SK-N-SH (cell line): ENCODE measurements around the gene CRACR2A. TPM values are rescaled to one million over a fixed set of nuclear protein-coding genes. Genes with fewer than 3 reads are reported as not detected.

ENCODE experiments used
- CTCF ChIA-PET: fragments of 300-600, 350-600 bp; formaldehyde crosslinking; extraction: SDS; loops from one replicate; lab custom pipeline; 2021; lab: Yijun Ruan, JAX
- POLR2A ChIA-PET: fragments of 350-600 bp; sonication (Branson Sonifier 250); formaldehyde crosslinking; extraction: SDS; loops from one replicate; lab custom pipeline; 2020; ENCODE audit warnings: antibody characterized with exemption, inconsistent platforms; lab: Yijun Ruan, JAX
- DNase-seq: peaks from one replicate; pipeline ENCODE4 v3.0.0; 2012
- H2AFZ ChIP-seq: fragments of 200-600 bp; sonication (generic); 2 replicates; pipeline ENCODE4 v1.8.1; 2016; ENCODE audit warnings: antibody characterized with exemption, mild to moderate bottlenecking, low read depth
- H3F3A ChIP-seq: fragments of 200-600 bp; sonication (generic); replicated peaks from 2 replicates; pipeline ENCODE3; 2016; ENCODE audit warnings: antibody characterized with exemption, mild to moderate bottlenecking; ENCODE audit not compliant: insufficient read depth
- H3K27ac ChIP-seq, 2 experiments: fragments of 200-500 bp in 1 of 2; fragments of 200-600 bp in 1 of 2; sonication (Bioruptor generic) in 1 of 2; sonication (generic), shearing (Covaris generic) in 1 of 2; 2 replicates each; pipeline versions ENCODE4 v1.5.1 to v1.6.1; 2014 to 2016; ENCODE audit warnings: low read depth in 2 of 2, inconsistent platforms in 1 of 2, low read length in 1 of 2, mild to moderate bottlenecking in 1 of 2, mixed read lengths in 1 of 2
- H3K27me3 ChIP-seq: fragments of 200-600 bp; sonication (generic), shearing (Covaris generic); 2 replicates; pipeline ENCODE4 v1.6.1; 2016; ENCODE audit warnings: mixed run types; ENCODE audit not compliant: insufficient read depth
- H3K36me3 ChIP-seq, 2 experiments: fragments of 200-500 bp in 1 of 2; fragments of 200-600 bp in 1 of 2; sonication (Bioruptor generic) in 1 of 2; sonication (generic) in 1 of 2; replicated peaks in 1 of 2; 2 replicates each; pipeline versions ENCODE3 to v1.5.1; 2014 to 2016; ENCODE audit warnings: low read length in 1 of 2, mild to moderate bottlenecking in 1 of 2; ENCODE audit not compliant: insufficient read depth in 2 of 2, control insufficient read depth in 1 of 2
- H3K4me1 ChIP-seq, 2 experiments: fragments of 200-500 bp in 1 of 2; fragments of 200-600 bp in 1 of 2; sonication (Bioruptor generic) in 1 of 2; sonication (generic), shearing (Covaris generic) in 1 of 2; 2 replicates each; pipeline versions ENCODE4 v1.5.1 to v1.6.1; 2014 to 2016; ENCODE audit warnings: low read depth in 1 of 2, low read length in 1 of 2, mixed run types in 1 of 2; ENCODE audit not compliant: insufficient read depth in 2 of 2, control insufficient read depth in 1 of 2
- H3K4me2 ChIP-seq: fragments of 200-600 bp; sonication (generic), shearing (Covaris generic); 2 replicates; pipeline ENCODE4 v1.6.1; 2017; ENCODE audit warnings: mixed run types
- H3K4me3 ChIP-seq, 2 experiments: fragments of 200-500 bp in 1 of 2; fragments of 200-600 bp in 1 of 2; sonication (Bioruptor generic) in 1 of 2; sonication (generic), shearing (Covaris generic) in 1 of 2; 2 replicates each; pipeline versions ENCODE4 v1.5.1 to v1.8.1; 2014 to 2016; ENCODE audit warnings: low read depth in 2 of 2, inconsistent platforms in 1 of 2, low read length in 1 of 2, mild to moderate bottlenecking in 1 of 2, mixed read lengths in 1 of 2, moderate library complexity in 1 of 2
- H3K79me2 ChIP-seq: fragments of 200-600 bp; sonication (generic); 2 replicates; pipeline ENCODE4 v1.8.1; 2017; ENCODE audit warnings: mild to moderate bottlenecking; ENCODE audit not compliant: insufficient read depth
- H3K9ac ChIP-seq: fragments of 200-600 bp; sonication (generic); 2 replicates; pipeline ENCODE4 v1.6.1; 2017; ENCODE audit warnings: mixed run types
- H3K9me2 ChIP-seq: fragments of 200-600 bp; sonication (generic); 2 replicates; pipeline ENCODE4 v1.6.1; 2017; ENCODE audit warnings: mixed run types
- H3K9me3 ChIP-seq: fragments of 200-600 bp; sonication (generic); 2 replicates; pipeline ENCODE4 v1.6.1; 2017; ENCODE audit warnings: mixed run types, mild to moderate bottlenecking, moderate library complexity
- H4K20me1 ChIP-seq: fragments of 200-600 bp; sonication (generic); 2 replicates; pipeline ENCODE4 v1.6.1; 2017; ENCODE audit warnings: mild to moderate bottlenecking, mixed run types; ENCODE audit not compliant: insufficient read depth
- ELF1 ChIP-seq: IDR thresholded peaks from 2 replicates; pipeline ENCODE4 v1.4.0; 2012
- FOXM1 ChIP-seq: IDR thresholded peaks from 2 replicates; pipeline ENCODE4 v1.4.0; 2012; ENCODE audit warnings: low read depth, mild to moderate bottlenecking
- GABPA ChIP-seq: IDR thresholded peaks from 2 replicates; pipeline ENCODE4 v1.4.0; 2012; ENCODE audit warnings: low read depth, mild to moderate bottlenecking
- GATA2 ChIP-seq: sonication (generic); formaldehyde crosslinking; IDR thresholded peaks from 2 replicates; pipeline ENCODE4 v1.5.0; 2020; ENCODE audit warnings: mild to moderate bottlenecking, missing genetic modification reagents
- IRF3 ChIP-seq: fragments of 150-350 bp; IDR thresholded peaks from 2 replicates; pipeline ENCODE4 v1.6.1; 2016; ENCODE audit warnings: mild to moderate bottlenecking, low read depth, low read length
- NFIC ChIP-seq: IDR thresholded peaks from 2 replicates; pipeline ENCODE4 v1.4.0; 2012; ENCODE audit warnings: borderline replicate concordance
- TAF1 ChIP-seq: IDR thresholded peaks from 2 replicates; pipeline ENCODE4 v1.6.1; 2012; ENCODE audit warnings: low read depth, mild to moderate bottlenecking, low read length, moderate library complexity, borderline replicate concordance
- TCF12 ChIP-seq: IDR thresholded peaks from 2 replicates; pipeline ENCODE4 v1.4.0; 2012
- WGBS: methylation state at CpG from one replicate; pipeline ENCODE4 v1.1.6; 2017; ENCODE audit warnings: low lambda C conversion rate; 5-methylcytosine and 5-hydroxymethylcytosine counted together
- polyA plus RNA-seq, 3 experiments: library from polyadenylated mRNA; depleted of rRNA; stranded (reverse); fragments of >200 nt; gene quantifications; 2 replicates each; pipeline ENCODE4 v1.2.3, GENCODE V29; 2012
- TF ChIP-seq, protein P1 (sequence below): IDR thresholded peaks from 2 replicates; pipeline ENCODE4; 2012

Gene CRACR2A
- polyA plus RNA-seq, 1 of the 3 experiments (the other 2 are of a cell fraction), result 0.12 TPM

- H4K20me1 ChIP-seq, result no peaks in the 10 kb centered on the region
- ChIA-PET CTCF (no interaction called here), POLR2A (no interaction called here)
- H3K27me3 ChIP-seq, result no peaks in the 10 kb centered on the region
- no peaks in the 10 kb centered on the region for H3F3A ChIP-seq
- H3K9ac ChIP-seq, result no peak overlapping the region
- H3K9me2 ChIP-seq, result no peaks in the 10 kb centered on the region
- H3K79me2 ChIP-seq, result no peaks in the 10 kb centered on the region
- H3K4me1 ChIP-seq, result peaks cover 0 to 7% of the 10 kb centered on the region in 2 experiments; a peak in 1 of 4 replicates
- H2AFZ ChIP-seq, result no peak overlapping the region
- no peak overlapping the region for H3K27ac ChIP-seq
- H3K4me2 ChIP-seq, result no peak overlapping the region
- TF ChIP-seq TCF12 (no peak), NFIC (no peak), GABPA (no peak), TAF1 (no peak), FOXM1 (no peak), ELF1 (no peak), IRF3 (no peak)
- TF ChIP-seq, protein P1, sequence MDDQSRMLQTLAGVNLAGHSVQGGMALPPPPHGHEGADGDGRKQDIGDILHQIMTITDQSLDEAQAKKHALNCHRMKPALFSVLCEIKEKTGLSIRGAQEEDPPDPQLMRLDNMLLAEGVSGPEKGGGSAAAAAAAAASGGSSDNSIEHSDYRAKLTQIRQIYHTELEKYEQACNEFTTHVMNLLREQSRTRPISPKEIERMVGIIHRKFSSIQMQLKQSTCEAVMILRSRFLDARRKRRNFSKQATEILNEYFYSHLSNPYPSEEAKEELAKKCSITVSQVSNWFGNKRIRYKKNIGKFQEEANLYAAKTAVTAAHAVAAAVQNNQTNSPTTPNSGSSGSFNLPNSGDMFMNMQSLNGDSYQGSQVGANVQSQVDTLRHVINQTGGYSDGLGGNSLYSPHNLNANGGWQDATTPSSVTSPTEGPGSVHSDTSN, result no peak
- DNase-seq, result no peak
- H3K4me3 ChIP-seq, result no peak overlapping the region
- H3K9me3 ChIP-seq, result no peaks in the 10 kb centered on the region
- H3K36me3 ChIP-seq, result no peaks in the 10 kb centered on the region
- WGBS, result no CpG with 5 or more reads among the region's 2 CpGs
Observed at GRCh38 chr12:3594966-3595365, 157.9 kb downstream of the CRACR2A start.

GRCh38 chr12:3593906-3594483 lies 158.9 kb downstream of the CRACR2A start:
- Histone ChIP-seq H3K27me3 (no peaks in the 10 kb centered on the region), H2AFZ (no peak overlapping the region), H3K9me3 (no peaks in the 10 kb centered on the region), H3K4me2 (no peak overlapping the region), H3F3A (no peaks in the 10 kb centered on the region), H4K20me1 (no peaks in the 10 kb centered on the region), H3K4me1 (no peaks in the 10 kb centered on the region), H3K9ac (no peak overlapping the region), H3K4me3 (no peak overlapping the region), H3K36me3 (no peaks in the 10 kb centered on the region), H3K27ac (no peak overlapping the region), H3K79me2 (no peaks in the 10 kb centered on the region), H3K9me2 (no peaks in the 10 kb centered on the region)
- TF ChIP-seq GATA2, result no peak
- TF ChIP-seq, protein P1, result no peak
- WGBS, result 53% methylated on average over 9 of the region's 9 CpGs
- POLR2A ChIA-PET, result no interaction called here
- CTCF ChIA-PET, result no interaction called here
- no peak for DNase-seq
